IPS-NIHi11 (cell line): Measurements from ENCODE around the gene CDH11.
A peak's percentile ranks its signal among the peaks of the same experiment; 100 is the strongest.

Source experiments
- DNase-seq: peaks from one replicate; pipeline ENCODE4 v3.0.0; 2012; ENCODE audit warnings: mixed read lengths, low spot score

CDH11 gene

GRCh38 chr16:64977206-64977920, 144.5 kb downstream of the CDH11 start:
- DNase-seq = no peak

DNA sequence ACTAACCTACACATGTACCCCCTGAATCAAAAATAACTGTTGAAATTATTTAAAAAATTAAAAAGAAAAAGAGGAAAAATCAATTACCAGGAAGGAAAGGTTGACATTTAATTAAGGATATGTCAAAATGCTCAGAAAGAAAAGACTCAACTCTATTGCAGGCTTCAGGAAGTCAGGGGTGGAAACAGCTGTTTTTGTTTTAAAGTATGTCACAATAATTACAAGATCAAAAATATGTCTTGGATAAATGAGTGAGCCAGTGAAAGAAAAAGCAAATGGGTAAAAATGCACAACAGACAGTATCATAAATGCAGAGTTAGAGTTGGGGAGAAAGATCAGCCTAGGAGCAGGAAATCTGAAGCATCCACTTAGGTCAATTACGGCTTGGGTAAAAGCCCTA, 146.0 kb downstream of the CDH11 start:
- DNase-seq = no peak

- no peak for DNase-seq
These were observed 147.5 kb downstream of the CDH11 start for GRCh38 chr16:64974381-64974780.

- DNase-seq = no peak
These were observed 148.7 kb downstream of the CDH11 start for GRCh38 chr16:64973171-64973570.

- DNase-seq = no peak
These were observed 150.7 kb downstream of the CDH11 start for GRCh38 chr16:64971171-64971570.

- DNase-seq = no peak
These were observed 152.6 kb downstream of the CDH11 start for GRCh38 chr16:64969221-64969620.

GRCh38 chr16:64968539-64968938, 153.3 kb downstream of the CDH11 start:
- DNase-seq = no peak

- no peak for DNase-seq
These were observed 157.7 kb downstream of the CDH11 start for GRCh38 chr16:64964126-64964540.

DNA sequence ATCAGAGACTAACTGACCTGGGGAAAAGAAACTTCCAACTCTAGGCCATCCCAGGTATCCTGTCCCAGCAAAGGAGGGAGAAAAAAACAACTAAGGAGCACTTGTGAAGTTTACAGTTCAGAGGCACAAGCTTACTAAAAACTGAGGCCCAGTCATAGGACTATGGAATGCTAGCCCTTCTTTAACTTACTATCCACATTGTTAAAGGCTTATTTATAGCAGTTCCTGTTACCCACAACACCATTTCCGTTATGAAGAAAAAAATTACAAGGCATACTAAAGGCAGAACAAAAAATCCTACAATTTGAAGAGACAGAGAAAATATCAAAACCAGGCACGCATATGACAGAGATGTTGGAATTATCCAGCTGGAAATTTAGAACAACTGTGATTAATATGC, 159.1 kb downstream of the CDH11 start:
- DNase-seq = no peak

DNA sequence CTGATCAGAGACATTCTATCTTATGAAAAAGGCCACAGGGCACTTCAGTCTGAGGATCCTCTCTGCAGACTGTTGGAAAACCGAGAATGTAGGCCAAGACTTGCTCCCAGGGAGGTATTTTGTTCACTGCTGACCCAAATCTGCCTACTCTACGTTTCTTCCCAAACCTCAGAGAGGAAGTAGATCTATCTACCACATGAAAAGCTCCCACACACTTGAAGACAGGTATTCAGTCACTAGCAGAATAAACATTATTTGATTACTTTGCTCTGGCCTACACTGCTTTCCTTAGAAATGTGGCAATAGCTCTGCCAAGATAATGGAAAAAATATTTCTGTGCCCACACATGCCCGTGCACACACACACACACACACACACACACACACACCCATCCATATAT, 164.6 kb downstream of the CDH11 start:
- DNase-seq = no peak

- no peak for DNase-seq
These were observed 169.7 kb downstream of the CDH11 start for GRCh38 chr16:64952177-64952576.

DNA sequence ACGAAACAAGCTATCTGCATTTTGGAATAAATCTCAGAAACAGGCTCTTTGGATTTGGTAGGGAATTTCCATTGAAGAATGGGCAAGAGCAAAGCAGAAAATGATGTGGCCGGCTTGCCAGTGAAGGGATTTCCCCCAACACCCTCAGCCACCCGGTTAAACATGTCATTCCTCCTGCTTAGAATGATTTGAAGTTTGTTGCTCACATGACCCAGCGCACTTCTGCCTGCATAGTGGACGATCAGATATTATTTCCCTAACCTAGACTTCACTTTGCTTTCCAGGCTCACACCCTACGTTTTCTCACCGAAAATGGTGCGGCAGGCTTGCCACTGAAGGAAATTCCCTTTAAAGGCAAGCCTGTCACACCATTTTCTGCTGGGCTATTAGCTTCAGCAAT, 170.7 kb downstream of the CDH11 start:
- DNase-seq = no peak

DNA sequence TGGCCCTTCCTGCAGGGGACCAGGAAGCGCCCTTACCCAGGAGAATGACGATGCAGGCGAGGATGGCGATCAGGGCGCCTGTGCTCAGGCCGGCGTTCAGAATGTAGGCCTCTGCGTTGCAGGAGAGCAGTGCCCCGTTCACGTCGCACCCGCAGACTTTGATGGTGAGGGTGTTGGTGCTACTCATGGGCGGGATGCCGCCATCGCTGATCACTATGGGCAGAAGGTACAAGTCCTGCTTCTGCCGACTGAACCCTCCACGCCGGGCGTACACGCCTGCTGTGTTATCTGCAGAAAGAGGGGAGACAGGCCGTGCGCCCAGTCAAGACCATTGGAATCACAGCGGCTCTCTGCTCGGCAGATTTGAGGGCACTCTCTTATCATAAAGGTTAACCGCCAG, 171.1 kb downstream of the CDH11 start:
- DNase-seq = no peak

DNA sequence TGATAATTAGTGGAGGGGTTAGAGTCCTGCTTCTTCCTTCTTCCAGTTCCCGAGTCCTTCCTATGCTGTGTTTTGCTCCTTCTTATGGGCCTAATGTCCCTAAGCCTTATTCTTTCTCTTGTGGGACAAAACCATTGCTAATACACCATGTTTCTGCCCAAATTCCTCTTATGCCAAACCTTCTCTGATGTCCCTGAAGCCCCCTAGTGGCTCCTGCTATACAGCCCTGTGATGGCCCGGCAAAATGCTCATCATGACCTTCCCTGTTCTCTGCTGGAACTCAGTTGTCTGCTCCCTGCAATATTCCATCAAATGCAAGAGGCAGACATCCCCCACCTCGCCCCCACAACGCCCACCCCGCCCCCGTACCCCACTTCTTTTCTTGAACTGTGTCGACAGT, 171.6 kb downstream of the CDH11 start:
- peak; percentile 27 for DNase-seq

- DNase-seq = no peak
These were observed 173.8 kb downstream of the CDH11 start for GRCh38 chr16:64948056-64948455.

- no peak for DNase-seq
These were observed 174.2 kb downstream of the CDH11 start for GRCh38 chr16:64947651-64948050.

DNA sequence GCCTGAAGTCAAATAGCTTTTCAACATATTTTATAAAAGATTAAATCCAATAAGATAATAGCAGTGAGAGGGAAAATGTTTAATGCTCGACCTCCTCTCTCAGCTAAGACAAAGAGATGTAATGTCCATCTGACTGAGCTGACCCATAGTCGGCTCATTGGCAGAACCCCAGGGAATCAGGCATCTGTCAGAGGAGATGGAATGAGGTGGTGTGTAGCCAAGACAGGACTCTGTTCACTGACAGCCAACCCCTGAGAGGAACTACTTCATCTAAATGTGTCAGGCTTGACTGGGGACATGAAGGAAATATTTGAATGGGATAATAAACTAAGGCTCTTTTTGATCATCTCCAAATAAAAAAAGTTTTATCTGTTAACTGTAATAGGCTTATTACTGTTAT, 188.0 kb downstream of the CDH11 start:
- DNase-seq = no peak

- DNase-seq = no peak
These were observed 195.4 kb downstream of the CDH11 start for GRCh38 chr16:64926476-64926875.

DNA sequence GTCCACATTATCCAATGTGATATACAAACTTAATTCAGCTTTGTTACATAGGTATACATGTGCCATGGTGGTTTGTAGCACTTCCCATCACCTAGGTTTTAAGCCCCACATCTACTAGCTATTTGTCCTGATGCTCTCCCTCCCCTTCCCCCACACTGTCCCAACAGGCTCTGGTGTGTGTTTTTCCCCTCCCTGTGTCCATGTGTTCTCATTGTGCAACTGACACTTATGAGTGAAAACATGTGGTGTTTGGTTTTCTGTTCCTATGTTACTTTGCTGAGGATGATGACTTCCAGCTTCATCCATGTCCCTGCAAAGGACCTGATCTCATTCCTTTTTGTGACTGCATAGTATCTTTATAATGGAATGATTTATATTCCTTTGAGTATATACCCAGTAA, 196.7 kb downstream of the CDH11 start:
- no peak for DNase-seq

DNA sequence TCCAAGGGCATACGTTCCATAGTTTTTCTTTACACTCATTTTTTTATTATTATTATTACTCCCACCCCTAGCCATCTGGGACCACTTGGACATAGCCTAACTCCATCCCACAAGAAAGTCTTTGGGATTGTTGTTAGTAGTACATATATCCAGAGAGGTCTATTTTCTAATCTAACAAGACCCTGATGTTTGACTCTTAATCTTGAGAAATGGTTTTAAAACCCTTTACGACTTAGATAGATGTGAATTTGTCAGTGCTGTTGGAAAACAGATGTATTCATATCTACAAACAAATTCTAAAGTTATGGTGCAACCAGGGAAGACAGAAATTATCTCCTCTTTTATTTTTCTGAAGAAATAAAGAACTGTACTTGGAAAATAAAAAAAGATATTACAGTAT, 197.8 kb downstream of the CDH11 start:
- no peak for DNase-seq

- DNase-seq = no peak
These were observed 201.8 kb downstream of the CDH11 start for GRCh38 chr16:64919929-64920607.

DNA sequence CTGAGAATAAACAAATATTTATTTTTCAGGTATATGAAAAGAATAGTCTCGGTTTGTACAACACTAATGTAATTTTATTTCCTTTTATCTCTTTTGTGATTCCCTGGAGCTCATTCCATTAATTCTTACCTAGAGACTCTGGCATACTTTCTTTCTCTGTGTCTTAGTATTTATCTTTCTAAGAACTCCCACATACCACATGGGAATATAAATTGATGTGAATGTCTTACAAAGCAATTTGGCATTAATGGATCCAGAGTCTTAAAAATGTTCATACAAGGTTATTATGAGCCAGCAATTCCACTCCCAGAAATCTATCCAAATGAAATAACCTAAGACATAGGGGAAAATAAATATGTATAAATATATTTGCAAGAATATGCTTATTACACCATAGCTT, 202.7 kb downstream of the CDH11 start:
- no peak for DNase-seq

DNA sequence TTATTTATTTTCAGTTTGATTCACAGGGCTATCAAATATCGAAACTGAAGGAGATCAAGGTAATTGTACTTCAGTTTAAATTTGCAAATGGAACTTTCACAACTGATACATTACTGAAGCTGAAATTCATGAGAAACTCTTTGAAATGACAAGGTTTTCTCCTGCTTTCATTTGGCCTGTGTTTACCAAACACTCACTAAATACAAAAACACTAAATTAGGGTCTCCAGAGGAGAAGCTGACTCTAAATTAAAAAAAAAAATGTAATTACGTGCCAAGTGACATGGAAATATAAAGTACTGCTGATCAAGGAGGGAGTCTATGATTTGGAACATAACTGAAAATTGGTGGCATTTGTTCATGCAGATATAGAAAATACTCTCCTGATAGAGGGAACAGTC, 205.8 kb downstream of the CDH11 start:
- DNase-seq = no peak

GRCh38 chr16:64910356-64910755, 211.5 kb downstream of the CDH11 start:
- DNase-seq = peak; percentile 18
